Activated CD4-positive, alpha-beta T cell treated with anti-CD3 and anti-CD28 coated beads, Interleukin-2, amount 10 ng/mL, durations not matched to agents 24 days and 14 days (primary cell): Measurements from ENCODE around the gene NAGLU. TPM values are rescaled to one million over a fixed set of nuclear protein-coding genes. Genes with fewer than 3 reads are reported as not detected.

Experiments used
- DNase-seq: peaks from one replicate; pipeline ENCODE4 v3.0.0; 2022
- H3K27ac Mint-ChIP-seq: one replicate; pipeline ENCODE4 v1.8.0; 2022; ENCODE audit warnings: mild to moderate bottlenecking, mixed read lengths
- H3K27me3 Mint-ChIP-seq: one replicate; pipeline ENCODE4 v1.8.0; 2022; ENCODE audit warnings: mixed read lengths
- H3K36me3 Mint-ChIP-seq: one replicate; pipeline ENCODE4 v1.8.0; 2022; ENCODE audit warnings: low read depth, mild to moderate bottlenecking, mixed read lengths
- H3K4me1 Mint-ChIP-seq: one replicate; pipeline ENCODE4 v1.8.0; 2021; ENCODE audit warnings: mixed read lengths
- H3K4me3 Mint-ChIP-seq: one replicate; pipeline ENCODE4 v1.8.0; 2022; ENCODE audit warnings: mild to moderate bottlenecking, moderate library complexity, mixed read lengths
- H3K9me3 Mint-ChIP-seq: one replicate; pipeline ENCODE4 v1.8.0; 2021; ENCODE audit warnings: mixed read lengths
- intact Hi-C: fragments of 100-400 bp; cut with micrococcal nuclease; formaldehyde crosslinking; loops from one replicate; pipeline ENCODE4 v1.15.1; 2023
- total RNA-seq: library from RNA; stranded (reverse); gene quantifications from 2 replicates; pipeline ENCODE4 v1.2.3, GENCODE V29; 2022

NAGLU gene
- total RNA-seq, 1 donor from 2014 or later: 20.7 TPM

DNA sequence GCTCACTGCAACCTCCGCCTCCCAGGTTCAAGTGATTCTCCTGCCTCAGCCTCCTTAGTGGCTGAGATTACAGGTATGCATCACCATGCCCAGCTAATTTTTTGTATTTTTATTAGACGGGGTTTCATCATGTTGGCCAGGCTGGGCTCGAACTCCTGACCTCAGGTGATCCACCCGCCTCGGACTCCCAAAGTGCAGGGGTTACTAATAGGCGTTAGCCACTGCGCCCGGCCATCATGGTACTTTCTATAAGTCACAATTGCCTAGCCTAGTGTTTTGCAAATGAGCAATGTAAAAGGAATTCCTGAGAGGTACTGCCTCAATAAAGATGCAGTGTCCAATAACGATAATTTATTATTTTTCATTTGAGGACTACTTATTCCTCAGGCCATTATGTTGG lies 55.4 kb downstream of the NAGLU start:
- DNase-seq: no peak
- Mint-ChIP-seq H3K27ac (no peak overlapping the region), H3K36me3 (peaks cover 41% of the 10 kb centered on the region), H3K9me3 (no peaks in the 10 kb centered on the region), H3K4me3 (no peak overlapping the region), H3K4me1 (peaks cover 6% of the 10 kb centered on the region), H3K27me3 (no peaks in the 10 kb centered on the region)
- intact Hi-C loops: no loop called here

Other genes starting within 250 kb of the NAGLU start
- gene STAT5A, start 247.7 kb upstream of the NAGLU start, total RNA-seq: 346 and 348 TPM in 2 replicates
- 252 and 258 TPM in 2 replicates for gene STAT3, start 147.8 kb upstream of the NAGLU start, total RNA-seq
- gene CAVIN1, start 113.0 kb upstream of the NAGLU start, total RNA-seq: 2.4 and 2.7 TPM in 2 replicates
- 16.9 and 18.8 TPM in 2 replicates for gene ATP6V0A1, start 77.4 kb upstream of the NAGLU start, total RNA-seq
- 0.42 and 0.83 TPM in 2 replicates for gene HSD17B1, start 16.7 kb downstream of the NAGLU start, total RNA-seq
- 97.7 and 109 TPM in 2 replicates for gene COASY, start 25.9 kb downstream of the NAGLU start, total RNA-seq
- 67.8 and 72.6 TPM in 2 replicates for gene MLX, start 30.9 kb downstream of the NAGLU start, total RNA-seq
- 29.1 and 31.1 TPM in 2 replicates for gene PSMC3IP, start 41.5 kb downstream of the NAGLU start, total RNA-seq
- gene RETREG3, start 73.1 kb downstream of the NAGLU start, total RNA-seq: 35.8 and 38.3 TPM in 2 replicates
- gene TUBG1, start 73.4 kb downstream of the NAGLU start, total RNA-seq: 99.9 and 100 TPM in 2 replicates
- gene TUBG2, start 123.0 kb downstream of the NAGLU start, total RNA-seq: 11.8 and 12.9 TPM in 2 replicates
- gene PLEKHH3, start 140.8 kb downstream of the NAGLU start, total RNA-seq: 0.77 and 1.1 TPM in 2 replicates
- gene CCR10, start 145.6 kb downstream of the NAGLU start, total RNA-seq: 0.17 and 0.75 TPM in 2 replicates
- 3.0 and 3.2 TPM in 2 replicates for gene CNTNAP1, start 146.3 kb downstream of the NAGLU start, total RNA-seq
- gene EZH1, start 208.8 kb downstream of the NAGLU start, total RNA-seq: 39.5 and 39.6 TPM in 2 replicates
- gene RAMP2, start 225.0 kb downstream of the NAGLU start, total RNA-seq: not detected in 2 replicates
- 89.5 and 93.7 TPM in 2 replicates for gene VPS25, start 237.2 kb downstream of the NAGLU start, total RNA-seq
- 0.12 TPM in 2 replicates for gene WNK4, start 244.4 kb downstream of the NAGLU start, total RNA-seq